Measurements from ENCODE around the gene KLHDC8A. TPM values are rescaled to one million over a fixed set of nuclear protein-coding genes. Genes with fewer than 3 reads are reported as not detected.

Gene KLHDC8A
- total and polyA plus RNA-seq, 2 of the 13 experiments (the other 11 are each of a cell fraction or from before 2014, with no cell fraction given) = not detected

- 0 out of 2 replicates have a peak, but pooled peaks have one; percentile 27 for TF ChIP-seq NCOA2 (CRISPR knock-in tag; IDR thresholded peaks at IDR 0.05)
- no peak for TF ChIP-seq ZNF484 (CRISPR knock-in tag; IDR thresholded peaks at IDR 0.05; ENCODE audit: borderline replicate concordance, low read depth)
- no peak for TF ChIP-seq KMT2A (CRISPR knock-in tag; IDR thresholded peaks at IDR 0.05)
- no peak for TF ChIP-seq ARNT (IDR thresholded peaks at IDR 0.05)
- TF ChIP-seq JUNB (CRISPR knock-in tag; IDR thresholded peaks at IDR 0.05; ENCODE audit: borderline replicate concordance) = no peak; the same call in 1 of the 2 replicates
- TF ChIP-seq ZSCAN29 (CRISPR knock-in tag; conservative IDR thresholded peaks at IDR 0.05) = no peak
- TF ChIP-seq KDM3A (CRISPR knock-in tag; IDR thresholded peaks at IDR 0.05; ENCODE audit: low read depth) = no peak
- TF ChIP-seq MBNL3 (CRISPR knock-in tag; conservative IDR thresholded peaks at IDR 0.05) = no peak
- TF ChIP-seq ZNF33A (CRISPR knock-in tag; IDR thresholded peaks at IDR 0.05; ENCODE audit: borderline replicate concordance) = no peak
- TF ChIP-seq ZNF3 (CRISPR knock-in tag; IDR thresholded peaks at IDR 0.05) = no peak
- no peak for TF ChIP-seq PLRG1 (conservative IDR thresholded peaks at IDR 0.05)
- no peak for TF ChIP-seq MEIS1 (CRISPR knock-in tag; IDR thresholded peaks at IDR 0.05; ENCODE audit: borderline replicate concordance)
- no peak for TF ChIP-seq ZMYM4 (CRISPR knock-in tag; IDR thresholded peaks at IDR 0.05)
- TF ChIP-seq SIN3B (IDR thresholded peaks at IDR 0.05; ENCODE audit: low read length) = no peak
- TF ChIP-seq ZNF282 (IDR thresholded peaks at IDR 0.05; ENCODE audit: partially characterized antibody) = no peak
- TF ChIP-seq ZNF609 (CRISPR knock-in tag; IDR thresholded peaks at IDR 0.05; ENCODE audit: borderline replicate concordance) = peak; percentile 69; the same call in 1 of the 2 replicates
- no peak for TF ChIP-seq SOX5 (CRISPR knock-in tag; IDR thresholded peaks at IDR 0.05; ENCODE audit: borderline replicate concordance)
- no peak for TF ChIP-seq ZUFSP (CRISPR knock-in tag; IDR thresholded peaks at IDR 0.05; ENCODE audit: borderline replicate concordance)
- TF ChIP-seq ZNF605 (CRISPR knock-in tag; IDR thresholded peaks at IDR 0.05) = no peak
- TF ChIP-seq REST (IDR thresholded peaks at IDR 0.05; ENCODE audit: borderline replicate concordance in 1 of 2, low read depth in 1 of 2, low read length in 2 of 2) = peak in 1 of 2 experiments; percentile 21; a peak in 1 of 4 replicates
These were observed 38.3 kb downstream of the KLHDC8A start (continued) for GRCh38 chr1:205318231-205318991.

Data from HepG2 (cell line).